ENCODE results near the gene LMTK3.

LMTK3 gene

GRCh38 chr19:48468772-48469288 is 42.8 kb downstream of the LMTK3 start:
- DNase-seq: peak; percentile 99

- no peak for DNase-seq
These were observed 44.9 kb downstream of the LMTK3 start for GRCh38 chr19:48466561-48467325.

GRCh38 chr19:48465215-48465614 is 46.4 kb downstream of the LMTK3 start:
- no peak for DNase-seq

- DNase-seq: no peak
These were observed 49.5 kb downstream of the LMTK3 start for GRCh38 chr19:48461982-48462655.

- no peak for DNase-seq
These were observed 50.0 kb downstream of the LMTK3 start for GRCh38 chr19:48461651-48461981.

GRCh38 chr19:48458016-48458415 is 53.6 kb downstream of the LMTK3 start:
- DNase-seq: no peak

GRCh38 chr19:48456864-48457263 is 54.8 kb downstream of the LMTK3 start:
- DNase-seq: no peak

- DNase-seq: no peak
These were observed 55.6 kb downstream of the LMTK3 start for GRCh38 chr19:48455908-48456562.

GRCh38 chr19:48455171-48455907 is 56.3 kb downstream of the LMTK3 start, which contains the start of gene KCNJ14:
TSS of gene KCNJ14 (plus strand) at chr19:48455574. CDS start at chr19:48461725, 6,151 bp downstream.
- DNase-seq: no peak

GRCh38 chr19:48454150-48454730 is 57.4 kb downstream of the LMTK3 start:
- DNase-seq: no peak

- no peak for DNase-seq
These were observed 59.1 kb downstream of the LMTK3 start for GRCh38 chr19:48452289-48453190.

GRCh38 chr19:48451624-48452023 is 60.0 kb downstream of the LMTK3 start:
- no peak for DNase-seq

- DNase-seq: no peak
These were observed 60.8 kb downstream of the LMTK3 start for GRCh38 chr19:48450863-48451262.

- DNase-seq: no peak
These were observed 61.2 kb downstream of the LMTK3 start for GRCh38 chr19:48450441-48450840.

GRCh38 chr19:48448563-48448962 is 63.1 kb downstream of the LMTK3 start:
- DNase-seq: no peak

- DNase-seq: no peak
These were observed 65.1 kb downstream of the LMTK3 start for GRCh38 chr19:48446579-48446978.

GRCh38 chr19:48445606-48446481 is 65.8 kb downstream of the LMTK3 start, which contains the start of gene GRWD1:
TSS of gene GRWD1 (plus strand) at chr19:48445983. CDS start at chr19:48446006, 23 bp downstream.
- peak; percentile 95 for DNase-seq

GRCh38 chr19:48445256-48445605 is 66.4 kb downstream of the LMTK3 start:
- DNase-seq: peak; percentile 85 to 91

- DNase-seq: no peak
These were observed 66.8 kb downstream of the LMTK3 start for GRCh38 chr19:48444936-48445200.

- no peak for DNase-seq
These were observed 67.3 kb downstream of the LMTK3 start for GRCh38 chr19:48444129-48444935.
